ENCODE measurements around the gene SH2D7.

DNA sequence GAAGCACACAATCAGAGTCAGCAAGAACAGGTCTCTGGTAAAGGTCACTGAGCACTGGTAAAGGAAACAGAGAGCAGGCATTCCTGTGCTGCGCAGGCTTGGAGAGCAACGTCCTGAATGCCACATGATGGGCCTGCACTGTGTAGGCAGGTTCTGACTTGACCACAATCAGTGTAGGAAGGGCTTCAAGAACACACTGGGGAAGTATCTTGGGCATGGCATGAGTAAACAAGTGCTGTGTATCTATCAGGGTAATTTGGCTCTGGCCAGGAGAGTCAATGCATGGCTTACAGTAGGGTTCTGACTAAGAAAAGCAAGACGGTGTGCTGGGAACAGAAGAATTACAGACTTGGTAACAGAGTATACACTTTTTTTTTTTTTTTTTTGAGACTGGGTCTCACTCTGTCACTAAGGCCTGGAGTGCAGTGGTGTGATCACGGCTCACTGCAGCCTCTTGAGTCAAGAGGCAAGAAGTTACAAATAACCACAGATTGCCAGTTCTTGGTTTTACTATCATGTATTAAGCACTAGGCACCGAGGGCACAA, 45.5 kb upstream of the SH2D7 start:
- TF ChIP-seq, protein P1, sequence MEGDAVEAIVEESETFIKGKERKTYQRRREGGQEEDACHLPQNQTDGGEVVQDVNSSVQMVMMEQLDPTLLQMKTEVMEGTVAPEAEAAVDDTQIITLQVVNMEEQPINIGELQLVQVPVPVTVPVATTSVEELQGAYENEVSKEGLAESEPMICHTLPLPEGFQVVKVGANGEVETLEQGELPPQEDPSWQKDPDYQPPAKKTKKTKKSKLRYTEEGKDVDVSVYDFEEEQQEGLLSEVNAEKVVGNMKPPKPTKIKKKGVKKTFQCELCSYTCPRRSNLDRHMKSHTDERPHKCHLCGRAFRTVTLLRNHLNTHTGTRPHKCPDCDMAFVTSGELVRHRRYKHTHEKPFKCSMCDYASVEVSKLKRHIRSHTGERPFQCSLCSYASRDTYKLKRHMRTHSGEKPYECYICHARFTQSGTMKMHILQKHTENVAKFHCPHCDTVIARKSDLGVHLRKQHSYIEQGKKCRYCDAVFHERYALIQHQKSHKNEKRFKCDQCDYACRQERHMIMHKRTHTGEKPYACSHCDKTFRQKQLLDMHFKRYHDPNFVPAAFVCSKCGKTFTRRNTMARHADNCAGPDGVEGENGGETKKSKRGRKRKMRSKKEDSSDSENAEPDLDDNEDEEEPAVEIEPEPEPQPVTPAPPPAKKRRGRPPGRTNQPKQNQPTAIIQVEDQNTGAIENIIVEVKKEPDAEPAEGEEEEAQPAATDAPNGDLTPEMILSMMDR (IDR thresholded peaks at IDR 0.05): no peak
- TF ChIP-seq ZFX (IDR thresholded peaks at IDR 0.05; ENCODE audit: borderline replicate concordance): no peak
